ENCODE data around the gene SBF2.

SBF2 gene

GRCh38 chr11:10328314-10329098 is 34.5 kb upstream of the SBF2 start:
- DNase-seq (ENCODE audit: low read depth), result no peak
- H3K4me3 ChIP-seq (ENCODE audit: low read length), result no peak overlapping the region
- TF ChIP-seq CTCF (conservative IDR thresholded peaks at IDR 0.05; ENCODE audit: low read depth, low read length), result no peak

- TF ChIP-seq CTCF (conservative IDR thresholded peaks at IDR 0.05; ENCODE audit: low read depth, low read length), result no peak
These were observed 33.2 kb upstream of the SBF2 start for GRCh38 chr11:10327254-10327653.

GRCh38 chr11:10326012-10326964 is 32.3 kb upstream of the SBF2 start:
- H3K4me3 ChIP-seq (ENCODE audit: low read length), result no peak overlapping the region
- TF ChIP-seq CTCF (conservative IDR thresholded peaks at IDR 0.05; ENCODE audit: low read depth, low read length), result no peak
- no peak for DNase-seq (ENCODE audit: low read depth)

More at GRCh38 chr11:10327254-10327653, 33.2 kb upstream of the SBF2 start:
- no peak overlapping the region for H3K4me3 ChIP-seq (ENCODE audit: low read length)
- DNase-seq (ENCODE audit: low read depth), result no peak

GRCh38 chr11:10325277-10326011 is 31.4 kb upstream of the SBF2 start:
- no peak overlapping the region for H3K4me3 ChIP-seq (ENCODE audit: low read length)
- DNase-seq (ENCODE audit: low read depth), result peak; percentile 64
- no peak for TF ChIP-seq CTCF (conservative IDR thresholded peaks at IDR 0.05; ENCODE audit: low read depth, low read length)

- TF ChIP-seq CTCF (conservative IDR thresholded peaks at IDR 0.05; ENCODE audit: low read depth, low read length), result no peak
- H3K4me3 ChIP-seq (ENCODE audit: low read length), result no peak overlapping the region
- no peak for DNase-seq (ENCODE audit: low read depth)
These were observed 30.5 kb upstream of the SBF2 start for GRCh38 chr11:10324474-10324873.

GRCh38 chr11:10323793-10324170 is 29.8 kb upstream of the SBF2 start:
- no peak overlapping the region for H3K4me3 ChIP-seq (ENCODE audit: low read length)
- no peak for DNase-seq (ENCODE audit: low read depth)
- no peak for TF ChIP-seq CTCF (conservative IDR thresholded peaks at IDR 0.05; ENCODE audit: low read depth, low read length)
